A673 (cell line): ENCODE measurements around the gene ARMC10. TPM values are rescaled to one million over a fixed set of nuclear protein-coding genes. Genes with fewer than 3 reads are reported as not detected.
"Not testable (repeated sequence)": the region's sequence is repeated elsewhere in the genome, so short reads cannot be mapped to it uniquely, and the experiment has no call there.

ENCODE experiments used
- BruUV-seq: library from RNA; stranded (reverse); fragments of 400-500 nt; replicated peaks from 2 replicates; lab custom pipeline; 2021; lab: Mats Ljungman, UMichigan
- CTCF ChIA-PET: fragments of 300-600 bp; sonication (Branson Sonifier 250); formaldehyde crosslinking; loops from one replicate; lab custom pipeline; 2022; ENCODE audit warnings: antibody characterized with exemption; lab: Charles Lee
- POLR2A ChIA-PET: fragments of 300-600 bp; sonication (Branson Sonifier 250); formaldehyde crosslinking; loops from one replicate; lab custom pipeline; 2022; ENCODE audit warnings: antibody characterized with exemption; ENCODE audit not compliant: low non-redundant PET; lab: Charles Lee
- DNase-seq: peaks from one replicate; pipeline ENCODE4 v3.0.0-alpha.2; 2015; ENCODE audit warnings: low spot score
- H3K27ac ChIP-seq: fragments of 200-600 bp; sonication (generic); 2 replicates; pipeline ENCODE4 v1.5.1; 2016; ENCODE audit warnings: mixed run types, low read depth, mild to moderate bottlenecking, mixed read lengths, antibody characterized with exemption, low read length; ENCODE audit not compliant: poor library complexity, severe bottlenecking
- H3K27me3 ChIP-seq: fragments of 200-600 bp; sonication (generic); replicated peaks from 2 replicates; pipeline ENCODE4 v1.6.1; 2017; ENCODE audit warnings: mixed run types, low read depth, mild to moderate bottlenecking, mixed read lengths, antibody characterized with exemption, low read length; ENCODE audit not compliant: insufficient read depth, poor library complexity
- H3K36me3 ChIP-seq: fragments of 200-600 bp; sonication (generic); 2 replicates; pipeline ENCODE4 v1.6.1; 2016; ENCODE audit warnings: mixed run types, mild to moderate bottlenecking, mixed read lengths, antibody characterized with exemption, low read length; ENCODE audit not compliant: insufficient read depth, poor library complexity, severe bottlenecking
- H3K4me1 ChIP-seq: fragments of 200-600 bp; sonication (generic); 2 replicates; pipeline ENCODE4 v1.6.1; 2017; ENCODE audit warnings: mixed run types, mild to moderate bottlenecking, mixed read lengths, antibody characterized with exemption, low read length; ENCODE audit not compliant: insufficient read depth, poor library complexity, severe bottlenecking
- H3K4me3 ChIP-seq: fragments of 200-600 bp; sonication (generic); 2 replicates; pipeline ENCODE4 v1.5.1; 2016; ENCODE audit warnings: low read depth, mixed run types, mild to moderate bottlenecking, mixed read lengths, low read length; ENCODE audit not compliant: poor library complexity, severe bottlenecking
- H3K9me3 ChIP-seq: fragments of 200-600 bp; sonication (generic); 2 replicates; pipeline ENCODE4 v1.6.1; 2016; ENCODE audit warnings: mixed run types, low read depth, mild to moderate bottlenecking, mixed read lengths, antibody characterized with exemption, low read length; ENCODE audit not compliant: poor library complexity, severe bottlenecking
- EZH2 ChIP-seq: fragments of 200-600 bp; sonication (generic); IDR thresholded peaks from 2 replicates; pipeline ENCODE4 v1.6.1; 2017; ENCODE audit warnings: borderline replicate concordance, low read depth, mild to moderate bottlenecking, mixed read lengths, antibody characterized with exemption, low read length; ENCODE audit not compliant: poor library complexity, severe bottlenecking
- intact Hi-C: fragments of 100-400 bp; cut with micrococcal nuclease; formaldehyde crosslinking; loops from one replicate; pipeline ENCODE4 v1.10.0; 2022; ENCODE audit not compliant: unreplicated experiment
- total RNA-seq: library from RNA; stranded (reverse); gene quantifications from 2 replicates; pipeline ENCODE4 v1.2.3, GENCODE V29; 2021
- TF ChIP-seq, protein P1 (sequence below): fragments of 300-800, 200-600 bp; sonication (generic); conservative IDR thresholded peaks from 2 replicates; pipeline ENCODE4 v1.5.1; 2017; ENCODE audit warnings: low read depth, mild to moderate bottlenecking, antibody characterized with exemption, low read length, moderate library complexity, mixed read lengths

The ARMC10 gene
- total RNA-seq, 1 experiment from 2014 or later: 32.0 TPM

DNA sequence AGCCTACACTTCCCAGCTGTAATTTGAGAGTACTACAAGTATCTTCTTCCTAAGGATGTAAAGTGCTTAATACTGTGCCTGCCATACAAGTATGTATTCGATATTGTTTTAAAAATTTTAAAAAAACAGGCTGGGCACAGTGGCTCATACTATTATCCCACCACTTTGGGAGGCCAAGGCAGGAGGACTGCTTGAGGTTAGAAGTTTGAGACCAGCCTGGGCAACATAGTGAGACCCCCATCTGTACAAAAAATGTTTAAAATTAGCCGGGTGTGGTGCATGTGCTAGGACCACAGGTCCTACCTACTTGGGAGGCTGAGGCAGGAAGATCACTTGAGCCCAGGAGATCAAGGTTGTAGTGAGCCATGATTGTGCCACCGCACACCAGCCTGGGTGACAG is 8.3 kb downstream of the ARMC10 start:
- no peaks in the 10 kb centered on the region for H3K4me1 ChIP-seq
- TF ChIP-seq, protein P1, sequence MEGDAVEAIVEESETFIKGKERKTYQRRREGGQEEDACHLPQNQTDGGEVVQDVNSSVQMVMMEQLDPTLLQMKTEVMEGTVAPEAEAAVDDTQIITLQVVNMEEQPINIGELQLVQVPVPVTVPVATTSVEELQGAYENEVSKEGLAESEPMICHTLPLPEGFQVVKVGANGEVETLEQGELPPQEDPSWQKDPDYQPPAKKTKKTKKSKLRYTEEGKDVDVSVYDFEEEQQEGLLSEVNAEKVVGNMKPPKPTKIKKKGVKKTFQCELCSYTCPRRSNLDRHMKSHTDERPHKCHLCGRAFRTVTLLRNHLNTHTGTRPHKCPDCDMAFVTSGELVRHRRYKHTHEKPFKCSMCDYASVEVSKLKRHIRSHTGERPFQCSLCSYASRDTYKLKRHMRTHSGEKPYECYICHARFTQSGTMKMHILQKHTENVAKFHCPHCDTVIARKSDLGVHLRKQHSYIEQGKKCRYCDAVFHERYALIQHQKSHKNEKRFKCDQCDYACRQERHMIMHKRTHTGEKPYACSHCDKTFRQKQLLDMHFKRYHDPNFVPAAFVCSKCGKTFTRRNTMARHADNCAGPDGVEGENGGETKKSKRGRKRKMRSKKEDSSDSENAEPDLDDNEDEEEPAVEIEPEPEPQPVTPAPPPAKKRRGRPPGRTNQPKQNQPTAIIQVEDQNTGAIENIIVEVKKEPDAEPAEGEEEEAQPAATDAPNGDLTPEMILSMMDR: no peak
- no peak for TF ChIP-seq EZH2
- no peak overlapping the region for H3K27ac ChIP-seq
- no TSS peak for BruUV-seq
- no peaks in the 10 kb centered on the region for H3K27me3 ChIP-seq
- no peaks in the 10 kb centered on the region for H3K9me3 ChIP-seq
- H3K36me3 ChIP-seq: peaks cover 10% of the 10 kb centered on the region
- POLR2A ChIA-PET: no interaction called here
- H3K4me3 ChIP-seq: no peak overlapping the region
- DNase-seq: no peak
- intact Hi-C loops: no loop called here
- CTCF ChIA-PET: no interaction called here

- H3K27ac ChIP-seq, CTCF ChIA-PET, POLR2A ChIA-PET, BruUV-seq, intact Hi-C loops, H3K4me1 ChIP-seq, DNase-seq, H3K9me3 ChIP-seq, H3K27me3 ChIP-seq, H3K4me3 ChIP-seq: not testable (repeated sequence)
- peaks cover 13% of the 10 kb centered on the region for H3K36me3 ChIP-seq
Observed at GRCh38 chr7:103092321-103092720, 17.4 kb downstream of the ARMC10 start.

- H3K36me3 ChIP-seq: peaks cover 9% of the 10 kb centered on the region
- H3K27ac ChIP-seq: no peak overlapping the region
- DNase-seq: no peak
- TF ChIP-seq, protein P1: no peak
- TF ChIP-seq EZH2: no peak
- POLR2A ChIA-PET: no interaction called here
- intact Hi-C loops: no loop called here
- BruUV-seq: no TSS peak
- H3K27me3 ChIP-seq: no peaks in the 10 kb centered on the region
- H3K9me3 ChIP-seq: no peaks in the 10 kb centered on the region
- CTCF ChIA-PET: no interaction called here
- no peaks in the 10 kb centered on the region for H3K4me1 ChIP-seq
- H3K4me3 ChIP-seq: no peak overlapping the region
Observed at GRCh38 chr7:103093429-103093828, 18.5 kb downstream of the ARMC10 start.

GRCh38 chr7:103094102-103094501 is 19.2 kb downstream of the ARMC10 start:
- CTCF ChIA-PET: no interaction called here
- peaks cover 7% of the 10 kb centered on the region for H3K36me3 ChIP-seq
- intact Hi-C loops: no loop called here

GRCh38 chr7:103095558-103095957 is 20.6 kb downstream of the ARMC10 start:
- H3K27me3 ChIP-seq, intact Hi-C loops, H3K4me1 ChIP-seq, H3K4me3 ChIP-seq, H3K36me3 ChIP-seq, BruUV-seq, POLR2A ChIA-PET, CTCF ChIA-PET, DNase-seq, H3K9me3 ChIP-seq, H3K27ac ChIP-seq: not testable (repeated sequence)

More at GRCh38 chr7:103094102-103094501, 19.2 kb downstream of the ARMC10 start:
- Histone ChIP-seq H3K27ac (no peak overlapping the region), H3K27me3 (no peaks in the 10 kb centered on the region), H3K4me1 (no peaks in the 10 kb centered on the region), H3K4me3 (no peak overlapping the region), H3K9me3 (no peaks in the 10 kb centered on the region)
- no peak for DNase-seq
- TF ChIP-seq, protein P1: no peak; the same call in 1 of the 2 replicates
- TF ChIP-seq EZH2: no peak
- BruUV-seq: no TSS peak
- POLR2A ChIA-PET: no interaction called here
